Kasumi-1 (cell line): Measurements from ENCODE around the gene AFM.

Experiments
- DNase-seq, 2 experiments: peaks; one replicate each; lab custom pipeline; 2025; lab: John Stamatoyannopoulos, UW

AFM gene

DNA sequence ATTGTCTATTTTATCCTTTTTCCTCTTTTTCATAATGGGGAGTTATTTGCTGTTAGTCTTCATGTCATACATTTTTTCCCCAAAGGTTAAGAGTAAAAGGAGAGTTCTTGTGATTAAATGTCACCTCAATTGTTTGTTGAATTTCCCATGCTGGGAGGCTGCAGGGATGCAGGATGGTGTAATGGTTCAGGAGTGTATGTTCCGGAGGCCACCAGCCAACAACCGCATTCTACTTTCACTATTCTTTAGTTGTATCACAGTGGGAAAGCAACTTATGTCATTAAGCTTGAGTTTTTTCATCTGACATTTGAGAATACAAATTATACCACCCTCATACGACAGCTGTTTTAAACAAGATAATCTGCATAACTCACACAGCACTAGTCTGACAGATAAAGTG, 30.1 kb upstream of the AFM start:
- DNase-seq = no peak

DNA sequence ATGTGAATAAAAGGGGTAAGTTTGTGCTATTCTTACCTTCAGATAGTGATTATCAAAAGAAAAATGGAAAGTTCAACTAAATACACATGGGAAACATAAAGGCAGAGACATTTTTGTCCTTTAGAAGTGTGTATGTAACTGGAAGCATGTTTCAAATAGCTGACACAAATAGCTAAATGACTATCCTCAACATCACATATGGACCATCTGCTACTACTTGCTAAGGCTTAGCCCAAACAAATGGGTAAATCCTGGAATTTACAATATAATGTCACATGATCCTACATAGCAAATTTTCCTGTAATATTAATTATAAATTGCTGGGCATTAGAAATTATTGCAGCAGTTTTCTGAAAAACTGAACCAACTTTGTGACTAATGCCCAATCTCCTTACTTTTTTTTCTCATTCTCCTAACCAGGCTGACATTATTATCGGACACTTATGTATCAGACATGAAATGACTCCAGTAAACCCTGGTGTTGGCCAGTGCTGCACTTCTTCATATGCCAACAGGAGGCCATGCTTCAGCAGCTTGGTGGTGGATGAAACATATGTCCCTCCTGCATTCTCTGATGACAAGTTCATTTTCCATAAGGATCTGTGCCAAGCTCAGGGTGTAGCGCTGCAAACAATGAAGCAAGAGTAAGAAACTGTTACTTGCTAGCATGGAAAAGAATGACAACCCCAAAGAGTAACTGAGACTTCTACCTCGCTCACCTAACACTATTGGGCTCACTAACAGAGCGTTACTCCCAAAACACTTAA, 29.4 kb upstream of the AFM start:
- no peak for DNase-seq

DNA sequence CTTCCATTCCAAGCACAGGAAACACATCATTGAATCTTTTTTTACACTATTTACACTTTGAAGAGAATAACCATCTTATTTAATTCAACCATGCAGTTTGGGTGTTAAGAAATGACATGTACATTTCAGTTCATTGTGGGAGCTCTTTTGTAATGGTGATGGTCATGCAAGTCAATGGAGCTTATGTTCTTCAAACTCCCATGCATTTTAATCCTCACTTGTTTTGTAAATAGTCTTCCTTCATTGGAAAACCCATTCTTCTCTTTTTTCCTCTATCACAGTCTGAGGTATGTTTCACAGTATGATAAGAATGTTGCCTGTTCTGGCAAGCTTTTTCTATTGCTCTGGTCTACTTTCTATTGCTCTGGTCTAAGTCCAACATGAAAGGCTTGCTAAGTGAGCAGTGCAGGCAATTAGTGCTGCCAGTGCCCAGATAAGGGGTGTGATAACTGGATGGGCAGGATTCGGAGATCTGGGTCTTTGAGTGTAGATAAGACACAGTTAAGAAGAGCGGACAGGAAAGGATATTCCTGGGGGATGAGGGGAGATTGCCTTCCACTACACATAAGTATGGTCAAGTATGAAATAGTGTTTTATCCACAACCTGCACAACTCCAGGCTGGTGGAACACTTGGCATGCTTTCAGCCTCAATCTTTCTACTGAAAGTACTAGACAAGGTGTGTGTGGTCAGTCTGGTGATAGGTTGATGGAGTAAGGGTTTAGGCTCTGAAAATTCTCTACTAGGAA, 28.4 kb upstream of the AFM start:
- no peak for DNase-seq

DNA sequence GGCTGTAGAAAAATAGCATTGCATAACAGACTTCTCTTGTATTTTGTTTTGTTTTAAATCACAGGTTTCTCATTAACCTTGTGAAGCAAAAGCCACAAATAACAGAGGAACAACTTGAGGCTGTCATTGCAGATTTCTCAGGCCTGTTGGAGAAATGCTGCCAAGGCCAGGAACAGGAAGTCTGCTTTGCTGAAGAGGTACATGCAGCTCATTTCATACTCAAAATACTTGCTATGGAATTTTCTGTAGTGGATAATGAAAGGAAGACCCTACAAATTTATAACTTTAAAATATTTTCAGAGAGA, 27.9 kb upstream of the AFM start:
- DNase-seq = no peak

DNA sequence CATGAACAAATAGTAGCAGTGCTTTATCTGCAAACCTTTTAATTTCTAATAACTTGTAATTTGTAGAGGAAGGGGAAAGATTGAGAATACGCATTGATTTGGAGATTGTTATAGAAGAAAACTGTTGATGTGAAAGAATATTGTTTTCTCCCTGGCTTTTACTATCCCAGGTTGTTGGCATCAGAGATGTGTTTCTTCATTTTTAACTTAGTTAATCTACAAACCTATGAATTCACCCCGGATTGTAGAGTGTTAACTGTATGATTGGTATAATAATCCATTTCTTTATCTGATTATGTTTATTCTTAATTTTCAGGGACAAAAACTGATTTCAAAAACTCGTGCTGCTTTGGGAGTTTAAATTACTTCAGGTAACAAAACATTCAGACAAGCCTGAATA, 26.6 kb upstream of the AFM start:
- no peak for DNase-seq

DNA sequence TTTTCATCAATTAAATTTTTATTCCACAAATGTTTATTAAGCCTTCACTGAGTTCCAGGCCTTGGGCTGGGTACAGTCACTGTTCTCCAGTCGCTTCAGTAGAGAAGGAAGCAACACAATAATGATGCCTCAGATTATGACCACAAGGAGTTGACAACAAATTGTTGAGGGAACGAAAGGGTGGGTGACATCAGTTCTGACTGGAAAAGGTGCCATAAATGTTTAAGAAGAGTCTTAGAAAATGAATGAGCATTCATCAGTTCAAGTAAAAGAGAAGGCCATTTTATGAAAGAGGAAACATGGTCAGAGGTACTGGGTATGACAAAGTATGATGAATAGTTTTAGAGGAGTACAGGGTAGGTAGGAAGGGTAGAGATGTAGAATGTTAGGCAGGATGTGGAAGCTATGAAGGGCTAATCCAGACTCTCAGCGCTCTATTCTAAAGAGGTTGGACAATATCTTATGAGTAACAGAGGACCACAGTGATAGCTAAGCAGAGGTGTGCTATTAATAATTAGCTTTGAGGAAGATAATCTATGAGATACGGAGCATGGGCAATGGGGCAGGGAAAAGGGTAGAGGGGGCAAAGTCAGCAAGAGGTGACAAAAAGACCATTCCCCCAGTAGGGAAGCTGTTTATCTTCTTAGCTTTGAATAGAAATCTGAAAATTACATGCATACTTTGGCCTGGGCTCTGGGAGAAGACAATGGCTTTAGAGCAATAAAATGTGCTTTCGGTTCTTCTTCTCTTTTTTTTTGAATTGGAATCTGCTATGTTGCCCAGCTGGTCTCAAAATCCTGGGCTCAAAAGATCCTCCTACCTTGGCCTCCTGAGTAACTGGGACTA, 25.1 kb upstream of the AFM start:
- no peak for DNase-seq

DNA sequence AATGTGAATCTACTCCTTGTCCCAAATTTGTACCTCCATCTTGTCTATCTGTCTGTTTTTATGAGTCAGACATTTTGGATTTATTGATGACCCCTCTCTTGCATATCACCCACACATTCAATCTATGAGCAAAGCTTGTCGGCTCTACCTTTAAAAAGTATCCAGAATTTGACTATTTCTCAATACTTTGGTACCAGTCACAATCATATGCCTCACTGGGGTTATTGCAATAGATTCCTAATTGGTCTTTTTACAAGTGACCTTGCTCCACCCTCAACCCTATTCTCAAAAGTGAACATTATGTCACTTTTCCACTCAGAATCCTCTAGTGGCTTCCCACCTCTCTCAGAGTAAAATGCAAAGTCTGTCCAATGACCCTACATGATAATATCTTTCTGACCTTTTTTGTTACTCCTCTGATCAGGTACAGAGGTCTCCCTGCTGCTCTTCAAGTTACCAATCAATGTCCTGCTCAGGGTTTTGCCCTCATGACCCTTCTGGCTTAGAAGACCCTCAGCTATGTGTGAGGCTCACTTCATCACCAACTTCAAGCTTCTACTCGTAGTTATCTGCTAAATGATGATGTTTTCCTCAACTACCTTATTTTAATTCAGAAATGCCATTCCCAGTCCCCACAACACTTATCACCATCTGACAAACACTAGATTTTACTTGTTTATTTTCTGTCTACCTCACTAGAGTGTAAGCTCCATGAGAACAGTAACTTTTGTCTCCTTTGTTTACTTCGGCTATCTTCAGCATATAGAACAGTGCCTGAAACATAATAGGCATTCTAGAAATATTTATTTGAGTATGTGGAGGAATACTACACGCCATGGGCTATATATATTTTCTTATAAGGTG, 23.1 kb upstream of the AFM start:
- DNase-seq = no peak

DNA sequence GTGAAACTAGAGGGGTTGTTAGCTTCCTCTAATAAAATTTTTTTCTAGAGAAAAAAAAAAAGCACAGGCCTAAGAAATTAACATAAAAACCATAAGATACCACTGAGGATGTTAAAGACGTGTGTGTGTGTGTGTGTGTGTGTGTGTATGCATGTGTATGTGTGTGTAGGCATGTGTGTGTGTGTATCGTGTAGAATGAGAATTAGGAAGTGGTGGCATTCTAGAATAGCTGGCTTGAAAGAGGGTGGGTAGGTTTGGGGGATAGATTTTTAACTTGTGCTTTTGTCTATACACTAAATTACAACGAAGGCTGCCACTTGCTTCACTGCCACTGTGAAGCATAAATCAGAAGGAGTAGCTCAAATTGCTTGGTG, 22.5 kb upstream of the AFM start:
- DNase-seq = no peak

DNA sequence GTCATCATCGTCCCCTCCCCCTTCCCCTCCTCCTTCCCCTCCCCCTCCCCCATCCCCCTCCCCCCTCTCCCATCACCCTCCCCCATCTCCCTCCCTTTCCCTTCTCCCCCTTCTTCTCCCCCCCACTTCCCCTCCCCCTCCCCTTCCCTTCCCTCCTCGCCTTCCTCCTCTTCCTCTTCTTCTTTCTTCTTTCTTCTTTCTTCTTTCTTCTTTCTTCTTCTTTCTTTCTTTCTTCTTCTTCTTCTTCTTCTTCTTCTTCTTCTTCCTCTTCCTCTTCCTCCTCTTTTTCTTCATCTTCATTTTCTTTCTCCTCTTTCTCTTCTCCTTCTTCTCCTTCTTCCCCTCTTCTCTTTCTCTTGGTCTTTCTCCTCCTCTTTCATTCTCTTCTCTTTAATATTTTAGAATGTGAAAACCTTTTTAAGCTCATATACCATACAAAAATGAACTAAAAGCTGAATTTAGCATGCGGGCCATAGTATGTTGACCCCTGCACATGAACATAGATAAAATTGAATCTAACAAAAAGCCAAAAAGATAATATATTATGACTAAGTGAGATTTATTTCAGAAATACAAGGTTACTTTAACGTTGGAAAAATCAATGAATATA, 20.5 kb upstream of the AFM start:
- DNase-seq = no peak

DNA sequence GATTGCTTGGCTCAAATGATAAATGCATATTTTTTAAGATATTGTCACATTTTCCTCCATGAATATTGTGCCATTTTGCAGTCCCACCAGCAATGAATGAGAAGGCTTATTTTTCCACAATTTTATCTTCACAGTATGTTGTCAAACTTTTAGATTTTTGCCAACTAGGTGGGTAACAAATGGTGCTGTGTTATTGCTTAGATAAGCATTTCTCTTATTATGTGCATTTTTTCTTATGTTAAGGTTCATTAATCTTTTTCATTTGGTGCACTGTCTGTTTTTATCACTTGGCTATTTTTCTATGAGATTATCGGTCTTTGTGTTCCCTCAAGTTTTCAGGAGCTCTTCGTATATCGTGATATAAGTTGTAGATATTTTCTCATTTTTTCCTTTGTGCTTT, 13.4 kb upstream of the AFM start:
- no peak for DNase-seq

DNA sequence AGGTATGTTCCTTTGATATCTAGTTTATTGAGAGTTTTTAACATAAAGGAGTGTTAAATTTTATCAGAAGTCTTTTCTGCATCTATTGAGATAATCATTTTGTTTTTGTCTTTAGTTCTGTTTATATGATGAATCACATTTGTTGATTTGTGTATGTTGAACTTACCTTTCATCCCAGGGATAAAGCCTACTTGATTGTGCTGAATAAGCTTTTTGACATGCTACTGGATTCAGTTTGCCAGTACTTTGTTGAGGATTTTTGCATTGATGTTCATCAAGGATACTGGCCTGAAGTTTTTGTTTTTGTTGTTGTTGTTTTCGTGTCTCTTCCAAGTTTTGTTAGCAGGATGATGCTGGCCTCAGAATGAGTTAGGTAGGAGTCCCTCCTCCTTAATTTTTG, 10.8 kb upstream of the AFM start:
- no peak for DNase-seq

DNA sequence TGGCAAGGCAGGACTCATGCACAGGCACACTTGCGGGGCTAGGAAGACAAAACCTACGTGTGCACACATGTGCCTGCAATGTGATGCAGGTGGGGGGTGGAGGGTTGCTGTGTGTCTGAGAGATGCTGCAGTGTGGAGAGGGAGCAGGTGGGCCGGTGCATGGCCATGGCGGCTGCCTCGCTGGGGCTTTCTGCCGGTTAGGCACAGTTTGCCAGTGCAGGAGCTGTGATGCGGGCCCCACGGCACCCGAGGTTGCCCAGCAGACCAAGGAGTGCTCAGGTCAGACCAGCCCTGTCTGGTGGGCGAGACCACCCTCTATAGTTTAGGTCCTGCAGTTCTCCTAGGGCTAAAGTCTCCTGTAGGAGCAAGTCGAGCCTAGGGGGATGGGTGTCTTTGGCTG, 4.4 kb upstream of the AFM start:
- no peak for DNase-seq

DNA sequence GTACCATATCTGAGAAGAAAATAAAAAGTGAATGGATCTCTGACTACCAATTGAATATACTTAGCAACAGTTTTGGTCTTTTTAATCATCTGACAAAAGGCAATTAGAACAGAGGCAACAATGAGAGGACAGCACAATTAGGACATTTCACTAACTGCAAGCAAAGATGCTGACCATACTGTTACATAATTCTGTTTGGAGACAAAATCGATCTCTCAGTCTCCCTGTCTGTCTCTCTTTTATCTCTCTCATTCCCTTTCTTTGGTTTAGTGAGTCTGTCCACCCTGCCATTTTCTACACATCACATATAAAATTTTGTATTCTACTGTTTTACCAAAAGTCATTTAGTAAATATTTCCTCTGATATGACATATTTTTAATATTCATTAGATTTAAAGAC, 2.2 kb upstream of the AFM start:
- DNase-seq = no peak

DNA sequence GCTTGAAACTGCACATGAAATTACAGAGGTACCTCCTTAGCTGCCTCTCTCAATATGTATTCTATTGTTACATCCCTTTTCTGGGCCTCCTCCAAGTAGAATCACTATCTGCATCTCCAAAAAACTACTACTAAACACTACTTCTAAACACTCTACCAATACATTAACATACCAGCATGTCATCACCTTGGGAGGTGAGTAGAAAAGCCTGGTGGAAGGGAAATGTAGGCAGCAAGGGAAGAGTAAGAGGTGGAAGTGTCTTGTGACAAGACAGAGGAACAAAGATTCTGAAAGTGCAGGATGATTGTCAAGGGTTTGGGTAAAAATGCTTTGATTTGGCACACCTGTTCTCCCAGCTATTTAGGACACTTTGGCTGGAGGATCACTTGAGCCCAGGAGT, 3.5 kb downstream of the AFM start:
- no peak for DNase-seq

DNA sequence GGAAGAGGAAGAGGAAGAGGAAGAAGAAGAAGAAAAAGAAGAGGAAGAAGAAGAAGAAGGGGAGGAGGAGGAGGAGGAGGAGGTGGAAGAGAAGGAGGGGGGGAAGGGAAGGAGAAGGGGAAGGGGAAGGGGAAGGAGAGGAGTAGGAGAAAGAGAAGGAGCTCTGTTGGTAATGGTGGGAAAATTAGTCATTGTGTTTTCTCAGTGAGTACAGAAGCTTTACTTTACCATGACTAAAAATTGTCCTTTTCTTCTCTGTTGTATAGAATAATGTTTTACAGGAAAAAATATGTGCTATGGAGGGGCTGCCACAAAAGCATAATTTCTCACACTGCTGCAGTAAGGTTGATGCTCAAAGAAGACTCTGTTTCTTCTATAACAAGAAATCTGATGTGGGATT, 4.1 kb downstream of the AFM start:
- no peak for DNase-seq

DNA sequence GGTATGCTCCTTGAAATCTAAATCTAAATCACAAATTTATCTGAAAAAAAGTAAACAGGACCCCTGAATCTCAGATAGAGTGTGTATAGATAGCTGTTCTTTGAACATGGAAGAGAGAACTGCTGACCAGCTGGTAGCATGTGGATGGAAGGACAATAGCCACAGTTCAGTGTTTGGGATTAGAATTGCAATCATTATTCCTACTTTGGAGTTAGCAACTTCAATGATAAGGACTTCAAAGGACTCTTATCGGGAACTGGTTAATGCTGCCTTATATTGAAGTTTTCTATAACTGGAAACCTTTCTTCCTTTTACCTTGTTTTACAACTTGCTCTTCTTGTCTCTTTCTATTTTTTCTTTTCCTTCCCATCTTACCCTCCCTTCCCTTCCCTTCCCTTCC, 5.0 kb downstream of the AFM start:
- DNase-seq = no peak

DNA sequence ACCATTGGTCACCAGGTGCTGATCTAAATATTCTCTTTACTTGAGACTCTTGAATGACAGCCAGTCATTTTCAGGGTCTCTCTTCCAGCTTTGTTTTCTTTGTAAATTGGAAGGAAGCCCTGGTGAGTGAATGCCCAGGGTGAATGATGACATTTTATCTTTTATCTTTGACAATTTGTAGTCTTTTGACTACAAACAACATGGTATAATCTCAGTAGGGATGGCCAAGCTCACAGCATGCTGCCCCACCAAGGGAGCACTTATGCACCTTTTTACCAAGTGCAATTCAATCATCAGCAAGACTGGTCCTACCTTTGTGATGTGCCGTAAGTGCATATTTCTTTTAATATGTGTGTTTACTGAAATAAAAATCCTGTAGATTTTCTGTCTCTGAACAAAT, 5.7 kb downstream of the AFM start:
- no peak for DNase-seq

DNA sequence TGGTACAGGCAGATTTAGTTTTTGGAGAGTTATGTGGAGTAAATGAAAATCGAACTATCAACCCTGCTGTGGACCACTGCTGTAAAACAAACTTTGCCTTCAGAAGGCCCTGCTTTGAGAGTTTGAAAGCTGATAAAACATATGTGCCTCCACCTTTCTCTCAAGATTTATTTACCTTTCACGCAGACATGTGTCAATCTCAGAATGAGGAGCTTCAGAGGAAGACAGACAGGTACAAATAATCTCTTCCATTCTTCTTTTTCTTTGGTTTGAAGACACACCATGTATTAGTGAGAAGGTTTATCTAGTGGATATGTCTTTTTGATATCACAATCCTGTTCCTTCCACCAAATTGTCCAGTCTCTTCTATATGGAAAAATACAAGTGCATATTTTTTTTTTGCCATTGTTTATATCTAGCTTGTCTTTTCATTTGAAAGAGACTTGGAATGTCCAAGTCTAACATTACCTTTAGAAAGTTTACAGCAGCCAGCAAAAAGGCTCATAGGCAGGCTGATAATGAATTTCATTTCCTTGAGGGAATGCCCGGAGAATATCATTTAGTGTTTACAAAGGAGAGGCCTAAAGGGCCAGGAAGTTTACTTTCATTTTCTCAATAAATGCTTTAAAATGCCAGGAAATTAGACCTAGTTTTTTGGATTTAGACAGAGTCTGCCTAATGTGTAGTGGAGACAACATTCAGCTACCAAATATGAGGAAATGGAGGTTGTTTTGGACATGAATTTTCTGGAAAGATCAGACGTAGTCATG, 18.6 kb downstream of the AFM start:
- DNase-seq = no peak

DNA sequence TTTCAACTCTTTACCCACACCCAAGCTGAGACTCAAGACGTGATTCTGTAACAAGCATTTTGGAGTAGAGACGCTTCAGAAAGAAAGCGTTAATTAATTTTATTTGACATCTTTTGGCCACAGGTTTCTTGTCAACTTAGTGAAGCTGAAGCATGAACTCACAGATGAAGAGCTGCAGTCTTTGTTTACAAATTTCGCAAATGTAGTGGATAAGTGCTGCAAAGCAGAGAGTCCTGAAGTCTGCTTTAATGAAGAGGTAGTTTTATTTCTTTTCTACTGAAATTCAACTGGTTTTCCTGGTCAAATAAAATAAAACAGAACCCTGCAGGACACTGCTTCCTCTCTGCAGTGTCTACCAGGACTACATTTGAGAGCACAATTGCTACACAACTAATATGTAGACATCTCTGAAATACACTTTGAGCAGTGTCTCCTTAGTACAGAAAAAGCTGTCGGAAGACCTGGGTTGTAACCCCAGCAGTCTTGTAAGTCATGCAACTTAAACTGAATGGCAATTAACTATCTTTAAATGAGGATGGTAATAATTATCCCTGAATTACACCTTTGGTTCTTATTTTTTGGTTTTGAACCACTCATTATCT, 20.2 kb downstream of the AFM start:
- DNase-seq = no peak

DNA sequence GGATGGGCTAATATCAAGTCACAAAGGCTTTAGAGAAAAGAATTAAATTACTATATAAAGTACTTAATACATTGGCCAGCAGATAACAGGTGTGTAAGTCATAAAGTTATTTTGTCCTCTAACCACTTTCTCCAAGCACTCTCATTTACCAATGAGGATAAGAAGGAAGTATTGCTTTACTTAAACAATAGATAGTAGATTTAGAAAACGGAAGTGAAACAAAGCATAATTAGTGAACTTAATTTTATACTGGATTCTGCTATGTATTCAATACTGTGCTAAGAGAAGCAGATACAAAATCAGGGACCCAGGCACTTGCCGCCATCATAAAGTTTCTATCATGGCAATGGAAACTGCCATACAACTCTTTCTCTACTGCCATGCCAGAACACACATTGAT, 24.0 kb downstream of the AFM start:
- no peak for DNase-seq

DNA sequence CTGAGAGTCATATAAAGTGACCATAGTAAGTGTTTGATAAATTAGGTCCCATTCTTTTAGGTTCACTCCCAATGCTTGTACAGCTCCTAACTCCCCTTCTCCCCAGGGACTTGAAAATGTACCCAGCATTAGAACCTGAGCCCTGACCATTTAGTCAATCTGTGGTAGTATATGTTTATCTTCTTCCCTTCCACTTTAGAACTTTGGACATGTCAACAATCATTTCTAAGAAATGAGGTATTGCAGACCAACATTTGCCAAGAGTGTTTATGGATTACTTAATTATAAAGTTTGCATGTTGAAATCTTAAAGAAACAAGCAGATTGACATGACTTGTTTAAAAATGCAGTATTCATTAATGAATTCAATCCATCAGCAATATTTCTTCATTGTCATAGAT, 26.0 kb downstream of the AFM start:
- DNase-seq = no peak
